Renal cortical epithelial cell (primary cell): ENCODE measurements around the gene CSNK2A1. TPM values are rescaled to one million over a fixed set of nuclear protein-coding genes. Genes with fewer than 3 reads are reported as not detected.
A peak's percentile ranks its signal among the peaks of the same experiment; 100 is the strongest.

Experiments
- DNase-seq: peaks from one replicate; pipeline ENCODE4 v3.0.0-alpha.2; 2011; ENCODE audit warnings: low read depth
- total RNA-seq: library from RNA; depleted of rRNA; stranded (reverse); fragments of >200 nt; gene quantifications from 2 replicates; pipeline ENCODE4 v1.2.3, GENCODE V29; 2014

CSNK2A1 gene
- total RNA-seq, 1 donor from 2014 or later, result 222 TPM

GRCh38 chr20:564192-564591 lies 20.6 kb upstream of the CSNK2A1 start:
- no peak for DNase-seq

GRCh38 chr20:563187-563586 lies 19.6 kb upstream of the CSNK2A1 start:
- no peak for DNase-seq

- no peak for DNase-seq
These were observed 18.8 kb upstream of the CSNK2A1 start for GRCh38 chr20:562232-562897.

- peak; percentile 61 for DNase-seq
These were observed 18.0 kb upstream of the CSNK2A1 start for GRCh38 chr20:561437-562231.

- DNase-seq, result no peak
These were observed 17.1 kb upstream of the CSNK2A1 start for GRCh38 chr20:560680-561079.

DNA sequence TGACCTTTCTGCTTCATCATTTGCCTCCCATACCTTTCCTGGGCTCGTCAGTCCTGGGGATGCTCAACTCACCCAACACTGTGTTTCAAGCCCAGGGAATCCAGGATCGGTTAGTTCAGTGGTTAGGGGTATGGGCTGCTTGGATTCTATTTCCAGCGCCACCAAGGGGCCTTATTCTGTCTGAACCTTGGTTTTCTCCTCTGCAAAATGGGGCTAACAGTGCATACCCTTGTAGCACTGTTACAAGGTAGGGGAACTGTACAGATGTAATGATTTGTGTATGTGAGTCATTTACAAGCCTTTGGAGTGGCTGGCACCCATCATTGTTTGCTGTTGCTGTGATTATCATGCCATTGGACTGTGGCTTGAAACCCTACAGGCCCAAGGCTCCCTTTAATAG lies 14.5 kb upstream of the CSNK2A1 start:
- DNase-seq, result no peak

DNA sequence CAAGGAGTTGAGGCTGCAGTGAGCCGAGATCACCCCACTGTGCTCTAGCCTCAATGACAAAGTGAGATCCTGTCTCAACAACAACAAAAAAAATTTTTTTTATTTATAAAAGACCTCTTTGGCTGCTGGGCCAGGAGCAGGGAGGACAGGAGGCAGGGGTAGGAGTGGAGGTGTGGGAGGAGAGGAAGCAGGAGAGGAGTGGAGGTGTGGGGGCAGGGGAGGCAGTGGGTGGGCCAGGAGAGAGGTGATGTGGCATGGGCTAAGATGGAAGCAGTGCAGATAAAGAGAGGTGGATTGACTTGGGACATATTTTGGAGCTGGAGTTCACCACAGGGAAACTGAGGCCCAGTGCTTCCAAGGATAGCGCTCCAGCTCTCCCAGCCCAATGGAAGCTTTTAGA lies 13.4 kb upstream of the CSNK2A1 start:
- DNase-seq, result no peak

DNA sequence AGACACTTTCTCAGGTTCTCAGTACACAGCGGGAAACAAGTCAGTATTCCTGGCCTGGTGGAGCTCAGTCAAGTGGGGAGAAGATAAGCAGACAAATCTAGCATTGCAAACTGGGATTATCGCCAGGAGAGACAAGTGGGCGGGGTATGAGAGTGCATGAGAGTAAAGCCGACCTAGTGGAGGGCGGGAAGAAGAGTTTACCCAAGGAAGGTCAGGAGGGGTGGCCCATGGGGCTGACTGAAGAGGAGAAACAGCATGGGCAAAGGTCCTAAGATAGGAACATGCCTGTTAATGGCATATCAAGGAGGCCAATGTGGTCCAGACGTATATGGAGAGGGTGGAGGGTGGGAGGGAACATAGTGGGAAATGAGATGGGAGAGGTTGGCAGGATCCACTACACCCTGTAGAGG lies 12.4 kb upstream of the CSNK2A1 start:
- DNase-seq, result peak; percentile 68

- peak; percentile 58 for DNase-seq
These were observed 7.0 kb upstream of the CSNK2A1 start for GRCh38 chr20:550611-551010.

- no peak for DNase-seq
These were observed 6.3 kb upstream of the CSNK2A1 start for GRCh38 chr20:549722-550496.

- no peak for DNase-seq
These were observed 5.3 kb upstream of the CSNK2A1 start for GRCh38 chr20:548906-549305.

DNA sequence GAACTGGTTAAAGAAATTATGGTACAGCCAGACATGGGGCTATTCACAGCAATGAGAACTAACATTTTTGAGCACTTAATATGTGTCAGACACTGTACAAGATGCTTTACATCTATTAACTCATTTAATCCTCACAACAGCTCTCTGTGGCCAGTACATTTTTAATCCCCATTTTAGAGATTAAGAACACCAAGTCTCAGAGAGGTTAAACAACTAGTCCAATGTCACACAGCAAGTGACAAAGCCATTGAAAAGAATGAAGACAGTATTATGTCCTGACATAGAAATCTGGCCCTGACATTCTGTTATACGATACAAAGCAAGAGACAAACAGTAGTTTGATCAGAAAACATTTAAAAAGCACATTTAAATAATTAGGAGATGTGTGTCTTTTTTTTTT lies 3.8 kb upstream of the CSNK2A1 start:
- no peak for DNase-seq

DNA sequence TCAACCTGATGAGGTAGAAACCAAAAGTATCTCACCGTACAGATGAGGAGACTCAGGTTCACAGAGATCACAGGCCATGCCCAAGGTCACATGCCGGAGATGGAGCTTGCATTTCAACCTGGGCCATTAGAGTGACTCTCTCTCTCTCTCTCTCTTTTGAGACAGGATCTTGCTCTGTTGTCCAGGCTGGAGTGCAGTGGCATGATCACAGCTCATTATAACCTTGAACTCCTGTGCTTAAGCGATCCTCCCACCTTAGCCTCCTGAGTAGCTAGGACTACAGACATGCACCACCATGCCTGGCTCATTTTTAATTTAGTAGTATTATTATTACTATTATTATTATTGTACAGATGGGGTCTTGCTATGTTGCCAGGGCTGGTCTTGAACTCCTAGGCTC lies 2.8 kb upstream of the CSNK2A1 start:
- no peak for DNase-seq

- DNase-seq, result no peak
These were observed 649 bp upstream of the CSNK2A1 start for GRCh38 chr20:544153-544725.

DNA sequence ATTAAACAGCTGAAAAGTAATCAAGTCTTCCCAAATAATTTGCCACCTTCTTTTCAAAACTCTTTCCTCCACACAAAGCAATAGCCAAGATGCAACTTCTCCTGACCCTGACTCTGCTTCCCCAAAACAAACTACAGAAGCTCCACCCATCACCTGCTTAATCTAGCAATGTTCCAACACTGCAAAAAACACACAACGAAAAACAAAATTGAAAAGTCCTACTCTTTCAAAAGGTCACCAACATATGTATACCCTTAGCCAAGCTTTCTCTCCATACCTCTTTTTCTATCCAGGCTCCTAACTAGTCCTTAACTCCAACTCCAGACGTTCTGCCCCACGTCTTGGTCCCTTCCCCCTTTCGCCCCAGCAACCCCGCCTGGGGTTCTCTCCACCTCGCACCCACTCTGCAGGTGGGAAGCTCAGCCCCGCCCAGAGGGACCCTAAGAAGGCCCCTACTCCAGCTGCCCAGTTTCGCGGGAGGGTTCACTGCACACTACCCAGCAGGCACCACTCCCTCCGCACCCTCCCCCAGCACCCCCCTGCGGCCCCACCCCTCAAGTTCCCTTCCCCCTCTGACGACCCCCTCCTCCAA lies 717 bp downstream of the CSNK2A1 start:
- peak; percentile 9 for DNase-seq

- DNase-seq, result no peak
These were observed 3.0 kb downstream of the CSNK2A1 start for GRCh38 chr20:540391-541201.

DNA sequence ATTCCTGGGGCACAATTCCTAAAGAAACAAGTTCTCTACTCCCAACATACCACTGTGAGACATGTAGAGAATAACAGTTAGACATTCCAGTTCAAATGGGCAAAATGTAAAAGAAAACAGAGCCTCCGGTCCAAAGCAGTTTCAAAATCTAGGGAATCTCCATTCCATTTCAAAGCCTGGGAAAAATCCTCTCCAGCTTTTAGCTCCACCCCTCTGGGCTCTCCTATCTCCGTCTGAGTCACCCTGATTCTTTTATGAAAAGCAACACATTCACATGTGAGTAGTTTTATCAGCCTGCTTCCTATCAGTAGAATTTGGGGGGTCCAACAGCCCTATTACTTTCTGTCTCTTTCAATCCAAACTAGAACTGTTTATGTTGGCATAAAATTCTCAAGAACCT lies 3.7 kb downstream of the CSNK2A1 start:
- peak; percentile 58 for DNase-seq

DNA sequence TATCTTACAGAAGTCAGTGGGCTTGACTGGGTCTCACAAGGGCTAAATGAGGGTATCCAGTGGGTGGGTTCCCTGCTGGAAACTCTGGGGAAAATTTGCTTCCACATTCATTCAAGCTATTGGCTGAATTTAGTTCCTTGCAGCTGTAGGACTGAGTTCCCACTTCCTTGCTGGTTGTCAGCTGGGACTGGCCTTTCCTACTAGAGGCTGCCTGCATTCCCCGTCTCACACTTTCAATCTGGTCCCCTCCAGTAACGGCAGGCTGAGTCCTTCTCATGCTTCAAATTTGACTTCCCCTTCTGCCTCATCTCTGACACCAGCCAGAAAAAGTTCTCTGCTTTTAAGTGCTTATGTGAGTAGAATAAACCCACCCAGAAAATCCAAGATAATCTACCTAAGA lies 4.4 kb downstream of the CSNK2A1 start:
- DNase-seq, result no peak

- no peak for DNase-seq
These were observed 5.6 kb downstream of the CSNK2A1 start for GRCh38 chr20:537983-538382.

DNA sequence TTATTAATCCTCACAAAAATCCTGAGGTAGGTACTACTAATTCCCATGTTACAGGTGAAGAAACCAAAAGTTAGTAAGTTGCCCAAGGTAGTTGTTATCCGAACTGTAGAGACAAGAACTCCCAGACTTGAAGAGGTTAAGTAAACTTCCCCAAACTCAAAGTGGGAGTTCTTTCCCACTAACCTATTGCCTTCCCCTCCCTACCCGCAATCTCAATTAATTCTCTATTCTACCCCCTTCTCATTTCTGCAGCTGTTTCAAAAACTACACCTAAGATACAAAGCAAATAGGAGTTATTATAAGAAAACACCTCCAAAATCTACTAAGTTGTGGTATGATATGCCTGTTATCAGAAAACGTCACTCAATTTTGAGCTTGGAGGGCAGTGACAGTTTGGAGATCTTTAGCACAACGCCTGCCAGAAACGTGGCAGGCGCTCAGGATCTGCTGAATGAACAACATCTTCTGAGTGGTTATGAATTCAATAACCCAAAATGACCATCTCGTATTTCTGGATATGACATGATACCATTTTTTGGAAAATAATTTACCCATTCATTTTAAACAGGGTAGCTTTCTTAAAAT lies 7.1 kb downstream of the CSNK2A1 start:
- no peak for DNase-seq

GRCh38 chr20:535958-536357 lies 7.6 kb downstream of the CSNK2A1 start:
- peak; percentile 69 for DNase-seq
